GM12874 (cell line): ENCODE data around the gene DCTN1.
A peak's percentile ranks its signal among the peaks of the same experiment; 100 is the strongest.

ENCODE experiments used
- TF ChIP-seq, protein P1 (sequence below): IDR thresholded peaks from 2 replicates; pipeline ENCODE4 v1.5.1; 2011; ENCODE audit warnings: low read depth, mild to moderate bottlenecking, control low read depth, low read length, moderate library complexity; ENCODE audit not compliant: insufficient read depth

The DCTN1 gene

DNA sequence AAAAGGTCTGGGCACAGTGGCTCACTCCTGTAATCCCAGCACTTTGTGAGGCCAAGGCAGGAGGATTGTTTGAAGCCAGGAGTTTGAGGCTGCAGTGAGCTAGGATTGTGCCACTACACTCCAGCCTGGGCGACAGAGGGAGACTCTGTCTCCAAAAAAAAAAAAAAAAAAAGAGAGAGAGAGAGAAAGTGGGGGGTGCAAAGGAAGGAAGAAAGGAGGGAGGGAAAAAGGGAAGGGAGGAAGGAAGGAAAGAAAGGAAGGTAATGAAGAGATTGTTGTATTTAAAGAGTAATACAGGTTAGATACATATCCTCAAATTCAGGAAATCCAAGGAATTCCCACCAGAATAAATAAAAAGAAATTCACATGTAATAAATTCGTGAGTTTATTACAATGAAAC, 21.8 kb upstream of the DCTN1 start:
- TF ChIP-seq, protein P1, sequence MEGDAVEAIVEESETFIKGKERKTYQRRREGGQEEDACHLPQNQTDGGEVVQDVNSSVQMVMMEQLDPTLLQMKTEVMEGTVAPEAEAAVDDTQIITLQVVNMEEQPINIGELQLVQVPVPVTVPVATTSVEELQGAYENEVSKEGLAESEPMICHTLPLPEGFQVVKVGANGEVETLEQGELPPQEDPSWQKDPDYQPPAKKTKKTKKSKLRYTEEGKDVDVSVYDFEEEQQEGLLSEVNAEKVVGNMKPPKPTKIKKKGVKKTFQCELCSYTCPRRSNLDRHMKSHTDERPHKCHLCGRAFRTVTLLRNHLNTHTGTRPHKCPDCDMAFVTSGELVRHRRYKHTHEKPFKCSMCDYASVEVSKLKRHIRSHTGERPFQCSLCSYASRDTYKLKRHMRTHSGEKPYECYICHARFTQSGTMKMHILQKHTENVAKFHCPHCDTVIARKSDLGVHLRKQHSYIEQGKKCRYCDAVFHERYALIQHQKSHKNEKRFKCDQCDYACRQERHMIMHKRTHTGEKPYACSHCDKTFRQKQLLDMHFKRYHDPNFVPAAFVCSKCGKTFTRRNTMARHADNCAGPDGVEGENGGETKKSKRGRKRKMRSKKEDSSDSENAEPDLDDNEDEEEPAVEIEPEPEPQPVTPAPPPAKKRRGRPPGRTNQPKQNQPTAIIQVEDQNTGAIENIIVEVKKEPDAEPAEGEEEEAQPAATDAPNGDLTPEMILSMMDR, result no peak

DNA sequence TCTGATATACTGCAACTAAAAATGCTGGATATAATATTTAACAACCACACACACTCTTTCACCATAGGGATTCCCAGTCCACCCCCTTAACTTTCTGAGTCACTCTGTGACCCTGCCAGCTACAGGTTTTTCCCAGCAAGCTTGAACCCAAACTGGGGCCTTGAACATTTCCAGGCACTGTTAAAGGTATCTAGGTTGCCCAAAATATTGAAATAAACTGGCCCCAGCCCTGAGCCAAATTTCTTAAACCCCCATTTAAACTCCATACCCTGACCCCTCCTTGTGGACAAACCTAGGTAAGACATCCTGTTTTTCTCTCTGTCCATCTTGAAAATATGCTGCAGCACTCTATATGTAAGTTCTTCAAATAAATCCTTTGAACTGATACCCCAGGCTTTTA, 19.7 kb upstream of the DCTN1 start:
- TF ChIP-seq, protein P1, result peak; percentile 60

DNA sequence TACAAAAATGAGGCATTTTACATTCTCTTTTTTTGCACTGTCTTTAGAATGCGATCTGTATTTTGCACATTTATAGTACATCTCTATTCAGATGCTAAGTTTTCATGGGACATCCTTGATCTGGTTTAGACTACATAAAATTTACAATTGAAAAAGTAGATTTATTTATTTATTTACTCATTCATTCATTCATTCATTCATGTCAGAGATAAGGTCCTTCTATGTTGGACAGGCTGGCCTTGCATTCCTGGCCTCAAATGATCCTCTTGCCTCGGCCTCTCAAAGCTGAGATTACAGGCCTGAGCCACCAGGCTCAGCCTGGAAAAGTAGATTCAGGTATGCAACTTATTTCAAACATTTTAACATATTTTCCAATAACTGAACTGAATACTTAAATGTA, 16.0 kb upstream of the DCTN1 start:
- TF ChIP-seq, protein P1, result no peak

DNA sequence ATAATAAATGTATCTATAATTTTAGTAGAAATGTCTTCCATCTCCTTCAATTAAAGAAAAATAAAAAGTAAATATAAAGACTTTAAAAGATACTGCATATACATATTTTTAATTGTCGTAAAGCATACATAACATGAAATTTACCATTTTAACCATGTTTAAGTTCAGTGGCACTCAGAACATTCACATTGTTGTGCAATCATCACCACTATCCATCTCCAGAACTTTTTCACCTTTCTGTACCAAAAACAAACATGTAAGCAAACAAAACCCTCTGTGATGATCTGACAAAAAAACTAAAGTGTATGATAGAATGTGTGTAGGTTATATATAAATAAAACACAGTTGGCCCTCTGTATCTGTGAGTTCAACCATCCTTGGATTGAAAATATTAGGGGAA, 13.4 kb upstream of the DCTN1 start:
- TF ChIP-seq, protein P1, result no peak

DNA sequence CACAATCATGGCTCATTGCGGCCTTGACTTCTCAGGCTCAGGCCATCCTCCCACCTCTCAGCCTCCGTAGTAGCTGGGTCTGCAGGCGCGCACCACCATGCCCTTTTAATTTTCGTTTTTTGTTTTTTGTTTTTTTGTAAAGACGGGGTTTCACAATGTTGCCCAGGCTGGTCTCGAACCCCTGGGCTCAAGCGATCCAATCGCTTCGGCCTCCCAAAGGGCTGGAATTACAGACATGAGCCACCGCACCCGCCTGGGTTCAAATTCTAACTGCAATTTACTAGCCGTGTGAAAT, 12.3 kb upstream of the DCTN1 start:
- TF ChIP-seq, protein P1, result no peak

DNA sequence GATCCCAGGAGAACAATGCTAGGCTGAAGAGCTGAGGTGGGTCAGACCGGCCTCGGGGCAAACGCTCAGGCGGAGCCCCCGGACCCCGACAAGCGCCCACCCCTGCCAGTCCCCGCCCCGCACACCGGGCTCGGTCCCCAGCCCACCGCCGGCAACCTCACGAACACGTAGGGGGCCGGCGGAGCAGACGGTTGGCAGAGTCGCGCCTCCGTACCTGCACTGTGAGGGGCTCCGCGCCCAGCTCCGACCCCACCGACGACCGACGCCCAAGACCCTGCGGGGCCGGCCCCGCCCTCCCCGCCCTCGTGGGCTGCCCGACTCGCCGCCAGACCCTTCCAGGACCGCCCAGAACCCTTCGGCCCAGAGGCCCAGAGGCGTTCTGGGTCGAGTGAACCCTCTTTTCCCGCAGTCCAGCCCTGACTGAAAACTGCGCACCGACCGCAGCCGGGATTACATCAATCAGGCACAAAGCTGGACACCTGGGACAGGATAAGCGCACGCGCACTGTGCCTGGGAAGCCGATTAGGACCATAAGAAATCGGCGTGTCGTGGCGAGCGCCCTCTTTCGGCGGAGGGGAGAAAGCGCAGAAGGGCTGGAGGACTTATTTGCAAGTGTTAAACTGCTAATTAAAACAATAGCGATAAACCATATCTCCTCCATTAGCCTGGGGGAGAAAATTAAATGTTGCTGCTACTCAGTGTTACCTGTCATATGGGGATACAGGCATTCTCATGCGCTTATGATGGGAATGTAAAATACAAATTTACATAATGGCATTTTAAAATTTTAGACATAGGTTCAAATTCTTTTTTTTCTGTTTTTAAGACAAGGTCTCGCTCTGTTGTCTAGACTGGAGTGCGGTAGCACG, 11.7 kb upstream of the DCTN1 start:
- TF ChIP-seq, protein P1, result peak; percentile 95

DNA sequence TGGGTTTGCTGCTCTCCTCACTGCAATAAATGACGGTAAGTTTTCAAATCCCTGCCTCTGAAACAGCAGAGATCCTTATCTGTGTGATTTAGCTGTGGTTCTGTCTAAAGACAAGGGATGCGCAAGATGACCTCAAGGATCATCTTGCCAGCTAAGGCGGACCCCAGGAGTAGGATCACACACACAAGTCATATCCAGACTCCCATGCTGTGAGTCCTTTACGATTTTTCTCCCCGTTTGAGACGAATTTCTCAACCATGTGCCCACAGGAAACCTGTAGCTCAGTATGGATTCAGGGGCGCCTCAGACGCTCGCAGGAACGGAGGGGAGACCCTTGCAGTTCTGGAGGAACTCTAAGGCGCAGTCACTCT, 11.1 kb upstream of the DCTN1 start:
- TF ChIP-seq, protein P1, result no peak
